Hematopoietic multipotent progenitor cell treated with erythropoietin and hydrocortisone succinate and interleukin-3 and kit ligand, for 6 days (in vitro differentiated cells): ENCODE measurements around the gene ZNF672.
A peak's percentile ranks its signal among the peaks of the same experiment; 100 is the strongest.

Source experiments
- DNase-seq: peaks from one replicate; pipeline ENCODE4 v3.0.0-alpha.2; 2015

Gene ZNF672

DNA sequence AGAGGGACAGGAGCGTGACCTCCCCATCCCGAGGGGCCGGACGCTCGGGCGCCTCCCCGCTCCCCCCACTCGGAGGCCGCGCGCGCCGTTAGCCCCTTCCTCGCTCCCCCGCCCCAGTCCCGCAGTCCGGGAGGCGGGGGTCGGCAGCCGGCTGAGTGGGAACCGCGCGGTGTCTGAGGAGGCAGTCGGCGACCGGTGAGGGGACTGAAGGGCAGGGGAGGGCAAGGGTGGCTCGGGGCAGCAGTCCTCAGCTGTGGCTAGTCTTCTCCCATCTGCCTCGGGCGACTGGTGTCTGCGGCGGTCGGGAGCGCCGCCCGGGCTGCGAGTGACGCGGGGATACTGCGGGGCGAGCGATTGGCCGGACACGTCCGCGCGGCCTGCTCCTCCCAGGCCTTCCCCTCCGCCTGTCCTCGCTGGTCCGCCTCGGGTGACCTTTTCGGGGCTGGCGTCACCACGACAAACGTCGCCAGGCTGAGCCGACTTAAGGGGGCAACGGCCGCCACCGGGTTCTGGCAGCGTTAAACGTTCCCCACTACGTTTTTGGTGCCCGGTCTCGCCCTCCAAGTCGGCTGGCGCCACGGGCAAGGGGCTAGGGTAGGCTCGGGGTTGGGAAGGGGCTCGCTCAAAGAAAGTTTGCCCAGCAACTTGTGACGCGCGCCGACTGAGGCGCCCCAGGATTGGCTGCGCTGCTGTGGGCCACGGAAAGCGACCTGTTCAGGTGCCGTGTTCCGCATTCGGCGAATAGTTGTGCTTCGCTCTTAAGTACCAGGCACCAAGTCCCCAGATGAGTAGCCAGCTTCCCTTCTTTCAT lies 538 bp downstream of the ZNF672 start:
- peak; percentile 92 for DNase-seq

DNA sequence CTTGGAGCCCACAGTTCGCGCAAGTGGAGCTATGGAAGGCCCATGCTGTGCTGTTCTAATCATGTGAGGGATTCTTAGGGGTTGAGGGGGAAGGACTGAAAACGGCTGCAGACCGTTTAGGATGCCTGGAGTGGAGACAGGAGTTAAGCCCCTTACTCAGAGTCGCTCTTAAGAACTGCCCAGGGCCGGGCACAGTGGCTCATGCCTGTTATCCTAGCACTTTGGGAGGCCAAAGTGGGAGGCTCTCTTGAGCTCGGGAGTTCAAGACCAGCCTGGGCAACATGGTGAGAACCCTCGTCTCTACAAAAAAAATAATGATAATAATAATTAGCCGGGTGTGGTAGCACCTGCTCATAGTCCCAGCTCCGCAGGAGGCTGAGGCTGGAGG lies 1.1 kb downstream of the ZNF672 start:
- no peak for DNase-seq

DNA sequence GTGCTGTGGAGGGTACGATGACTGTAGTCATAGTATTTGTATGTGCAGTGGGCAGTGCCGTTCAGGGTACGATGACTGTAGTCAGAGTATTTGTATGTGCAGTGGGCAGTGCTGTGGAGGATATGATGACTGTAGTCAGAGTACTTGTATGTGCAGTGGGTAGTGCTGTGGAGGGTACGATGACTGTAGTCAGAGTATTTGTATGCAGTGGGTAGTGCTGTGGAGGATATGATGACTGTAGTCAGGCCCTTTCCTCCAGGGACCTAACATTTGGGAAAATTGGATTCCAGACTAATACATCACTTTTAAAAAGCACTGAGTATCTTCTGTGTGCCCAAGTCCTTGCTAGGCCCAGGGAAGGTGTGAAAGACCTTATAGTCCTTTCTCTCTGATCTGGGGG lies 2.9 kb downstream of the ZNF672 start:
- DNase-seq, result no peak

DNA sequence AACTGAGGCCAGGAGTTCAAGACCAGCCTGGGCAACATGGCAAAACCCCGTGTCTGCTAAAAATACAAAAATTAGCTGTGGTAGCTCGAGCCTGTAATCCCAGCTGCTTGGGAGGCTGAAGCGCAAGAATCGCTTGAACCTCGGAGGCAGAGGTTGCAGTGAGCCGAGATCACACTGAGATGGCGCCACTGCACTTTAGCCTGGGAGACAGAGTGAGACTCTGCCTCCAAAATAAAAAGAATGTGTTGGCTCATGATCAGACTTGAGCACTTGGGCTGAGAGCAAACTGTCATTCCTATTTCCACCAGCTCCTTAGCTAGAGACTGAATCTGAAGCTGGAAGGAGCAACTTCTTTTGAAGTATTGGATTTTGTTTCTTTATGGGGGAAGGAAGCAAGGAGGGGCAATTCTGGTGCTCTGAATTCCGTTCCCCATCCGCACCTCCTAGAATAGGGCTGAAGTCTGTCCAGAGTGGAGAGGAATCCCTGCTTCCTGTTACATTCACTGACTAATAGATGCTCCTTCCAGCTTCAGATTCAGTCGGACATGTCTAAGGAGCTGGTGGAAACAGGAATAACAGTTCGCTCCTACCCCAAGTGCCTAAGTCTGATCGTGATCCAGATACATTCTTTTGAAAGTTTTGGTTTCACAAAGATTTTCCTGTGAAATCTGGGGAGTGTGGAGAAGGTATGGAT lies 3.8 kb downstream of the ZNF672 start:
- DNase-seq, result peak; percentile 80

DNA sequence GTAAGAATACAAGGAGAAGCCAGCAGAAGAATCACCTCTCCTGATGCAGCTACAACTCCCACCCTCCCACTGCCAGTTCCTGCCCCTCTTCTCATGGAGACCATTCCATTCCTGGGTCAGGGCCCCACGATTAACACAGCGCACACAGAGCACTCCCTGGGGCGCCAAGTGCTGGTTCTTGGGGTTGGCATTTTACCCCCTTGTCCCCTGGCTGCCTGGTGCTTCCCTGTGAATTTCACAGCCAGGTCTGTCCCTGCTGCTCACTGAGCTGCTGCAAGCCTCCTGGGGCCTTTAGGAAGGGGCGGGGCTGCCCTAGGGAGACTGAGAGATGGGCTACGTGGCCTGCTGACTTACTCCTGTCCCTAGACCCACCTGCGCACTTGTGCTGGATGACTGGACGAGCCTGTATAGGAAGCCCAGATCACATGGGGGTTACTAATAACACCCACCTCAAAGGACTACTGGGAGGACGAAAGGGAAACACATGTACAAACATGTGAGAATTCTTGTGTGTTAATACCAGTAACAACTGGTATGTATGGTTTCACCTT lies 4.8 kb downstream of the ZNF672 start:
- no peak for DNase-seq

DNA sequence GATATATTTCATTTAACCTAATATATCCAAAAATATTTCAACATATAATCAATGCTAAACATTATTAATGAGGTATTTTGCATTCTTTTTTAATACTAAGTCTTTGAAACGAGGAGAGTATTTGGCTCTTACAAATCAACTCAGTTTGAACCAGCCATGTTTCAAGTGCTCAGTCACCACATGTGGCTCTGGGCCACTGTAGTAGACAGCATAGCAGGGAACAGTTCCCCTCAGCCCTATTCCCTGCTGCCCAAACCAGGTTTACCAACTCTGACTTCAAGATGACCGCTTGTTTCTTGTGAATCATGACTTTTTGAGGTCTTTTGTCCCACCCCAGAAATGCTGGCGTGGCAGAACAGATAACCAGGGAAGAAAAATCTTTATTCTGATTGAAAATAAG lies 5.7 kb downstream of the ZNF672 start:
- DNase-seq, result no peak

DNA sequence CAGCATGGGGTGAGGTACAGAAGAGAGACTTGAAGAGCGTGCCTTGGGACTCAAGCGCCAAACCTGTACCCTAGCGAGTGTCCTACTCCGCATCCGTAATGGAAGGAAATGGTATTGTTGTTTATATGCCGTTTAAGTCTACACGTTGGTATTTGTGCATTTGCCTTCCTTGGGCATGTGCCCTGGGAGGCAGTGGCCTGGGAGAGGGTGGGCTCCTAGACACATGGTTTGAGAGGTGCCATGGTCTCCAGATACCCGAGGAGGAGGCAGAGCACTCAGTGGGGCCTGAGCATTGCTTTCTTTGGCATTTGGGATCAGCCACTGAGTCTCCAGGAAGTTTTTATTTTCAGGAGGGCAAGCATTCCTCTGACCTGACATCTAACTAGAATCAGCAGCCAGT lies 6.5 kb downstream of the ZNF672 start:
- DNase-seq, result no peak

DNA sequence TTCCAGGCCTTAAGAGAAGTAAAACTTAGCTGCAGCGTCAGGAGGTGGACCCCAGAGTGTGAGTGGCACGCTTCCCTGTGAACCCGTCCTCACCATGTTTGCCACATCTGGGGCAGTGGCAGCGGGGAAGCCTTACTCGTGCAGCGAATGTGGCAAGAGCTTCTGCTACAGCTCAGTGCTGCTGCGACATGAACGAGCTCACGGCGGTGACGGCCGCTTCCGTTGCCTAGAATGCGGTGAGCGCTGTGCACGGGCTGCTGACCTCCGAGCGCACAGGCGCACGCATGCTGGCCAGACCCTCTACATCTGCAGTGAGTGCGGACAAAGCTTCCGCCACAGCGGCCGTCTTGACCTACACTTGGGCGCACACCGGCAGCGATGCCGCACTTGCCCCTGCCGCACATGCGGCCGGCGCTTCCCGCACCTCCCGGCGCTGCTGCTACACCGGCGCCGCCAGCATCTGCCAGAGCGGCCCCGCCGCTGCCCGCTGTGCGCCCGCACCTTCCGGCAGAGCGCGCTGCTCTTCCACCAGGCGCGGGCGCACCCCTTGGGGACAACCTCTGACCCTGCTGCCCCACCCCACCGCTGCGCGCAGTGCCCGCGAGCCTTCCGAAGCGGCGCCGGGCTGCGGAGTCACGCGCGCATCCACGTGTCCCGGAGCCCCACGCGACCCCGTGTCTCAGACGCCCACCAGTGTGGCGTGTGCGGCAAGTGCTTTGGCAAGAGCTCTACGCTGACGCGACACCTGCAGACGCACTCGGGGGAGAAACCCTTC lies 9.3 kb downstream of the ZNF672 start:
- DNase-seq, result no peak

DNA sequence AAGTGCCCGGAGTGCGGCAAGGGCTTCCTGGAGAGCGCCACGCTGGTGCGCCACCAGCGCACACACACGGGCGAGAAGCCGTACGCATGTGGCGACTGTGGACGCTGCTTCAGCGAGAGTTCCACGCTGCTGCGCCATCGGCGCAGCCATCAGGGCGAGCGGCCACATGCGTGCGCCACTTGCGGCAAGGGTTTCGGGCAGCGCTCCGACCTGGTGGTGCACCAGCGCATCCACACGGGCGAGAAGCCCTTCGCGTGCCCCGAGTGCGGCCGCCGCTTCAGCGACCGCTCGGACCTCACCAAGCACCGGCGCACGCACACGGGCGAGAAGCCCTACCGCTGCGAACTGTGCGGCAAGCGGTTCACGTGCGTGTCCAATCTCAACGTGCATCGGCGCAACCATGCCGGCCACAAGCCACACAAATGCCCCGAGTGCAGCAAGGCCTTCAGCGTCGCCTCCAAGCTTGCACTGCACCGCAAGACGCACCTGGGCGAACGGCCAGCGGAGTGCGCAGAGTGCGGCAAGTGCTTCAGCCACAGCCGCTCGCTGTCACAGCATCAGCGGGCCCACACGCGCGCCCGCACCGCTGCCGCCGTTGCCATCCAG lies 10.0 kb downstream of the ZNF672 start:
- no peak for DNase-seq

DNA sequence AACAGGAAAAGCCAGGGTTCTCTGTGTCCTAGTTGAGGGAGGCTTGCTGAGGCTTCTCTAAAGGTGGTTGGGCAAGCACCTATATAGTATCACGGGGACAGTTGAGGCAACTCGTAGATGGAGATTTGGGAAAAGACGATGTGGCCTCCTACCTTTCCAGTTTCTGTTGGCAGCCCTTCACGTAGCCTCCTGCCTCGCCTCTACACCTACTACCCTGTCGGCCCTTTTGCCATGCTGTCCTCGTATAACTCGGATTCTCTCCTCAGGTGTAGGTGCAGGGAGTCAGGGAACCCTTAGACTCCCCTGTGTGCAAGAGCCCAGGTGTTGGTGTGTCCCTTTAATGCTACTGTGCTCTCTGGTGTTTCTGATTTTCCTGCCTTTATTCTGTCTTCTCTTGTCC lies 10.6 kb downstream of the ZNF672 start:
- no peak for DNase-seq

DNA sequence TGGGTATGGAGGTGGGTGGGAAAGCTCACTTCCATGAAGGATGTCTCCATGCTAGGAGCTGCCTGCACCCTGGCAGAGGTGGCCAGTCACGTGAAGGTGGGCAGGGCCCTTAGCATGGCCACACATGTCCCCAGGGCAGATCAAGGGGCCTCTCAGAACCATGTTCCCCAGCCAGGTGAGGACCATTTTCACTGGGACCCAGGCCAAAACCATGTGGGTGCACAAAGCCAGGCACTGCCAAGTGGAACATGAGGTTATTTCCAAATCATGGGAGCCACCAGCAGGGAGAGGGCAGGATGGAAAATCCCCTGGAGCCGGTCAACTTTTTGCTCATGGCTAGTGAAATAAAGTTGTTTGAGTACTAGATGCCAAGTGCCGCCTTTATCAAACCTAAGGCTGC lies 11.1 kb downstream of the ZNF672 start:
- DNase-seq, result no peak

DNA sequence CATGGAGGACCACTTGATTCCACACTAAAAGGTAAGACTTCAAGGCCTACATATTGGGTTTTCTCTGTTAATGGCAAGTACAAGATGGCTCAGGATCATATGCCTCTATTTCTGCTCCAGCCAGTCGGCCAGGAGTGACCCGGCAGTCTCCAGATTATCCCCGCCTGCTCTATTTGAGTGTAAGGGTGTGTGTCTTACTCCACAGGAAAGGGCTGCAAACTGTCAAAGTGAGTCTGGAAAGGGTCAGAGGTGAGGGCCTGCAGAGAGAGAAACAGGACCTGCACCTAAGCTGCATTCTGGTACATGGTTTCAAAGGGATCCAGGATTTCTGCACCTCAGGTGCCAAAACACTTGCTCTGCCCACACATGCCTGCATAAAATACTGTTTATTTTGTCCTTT lies 11.6 kb downstream of the ZNF672 start:
- no peak for DNase-seq

DNA sequence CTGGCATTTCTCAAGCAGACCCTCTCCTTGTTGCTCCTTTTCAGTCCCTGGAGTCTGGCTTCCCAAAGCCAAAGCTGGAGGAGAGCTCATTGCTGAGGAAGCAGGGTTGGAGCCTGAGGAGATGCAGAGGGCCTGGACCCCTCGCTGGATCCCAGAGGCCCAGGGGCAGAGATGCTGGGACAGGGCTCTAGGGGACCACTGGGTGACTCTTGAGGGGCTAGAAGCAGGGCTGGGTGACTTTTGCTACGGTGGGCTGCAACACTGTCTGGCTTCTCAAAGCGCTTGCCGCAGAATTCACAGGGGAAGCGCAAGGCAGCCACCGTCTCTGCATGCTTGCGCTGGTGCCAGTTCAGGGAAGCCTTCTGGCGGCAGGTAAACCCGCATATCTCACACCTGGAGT lies 12.1 kb downstream of the ZNF672 start:
- DNase-seq, result no peak

DNA sequence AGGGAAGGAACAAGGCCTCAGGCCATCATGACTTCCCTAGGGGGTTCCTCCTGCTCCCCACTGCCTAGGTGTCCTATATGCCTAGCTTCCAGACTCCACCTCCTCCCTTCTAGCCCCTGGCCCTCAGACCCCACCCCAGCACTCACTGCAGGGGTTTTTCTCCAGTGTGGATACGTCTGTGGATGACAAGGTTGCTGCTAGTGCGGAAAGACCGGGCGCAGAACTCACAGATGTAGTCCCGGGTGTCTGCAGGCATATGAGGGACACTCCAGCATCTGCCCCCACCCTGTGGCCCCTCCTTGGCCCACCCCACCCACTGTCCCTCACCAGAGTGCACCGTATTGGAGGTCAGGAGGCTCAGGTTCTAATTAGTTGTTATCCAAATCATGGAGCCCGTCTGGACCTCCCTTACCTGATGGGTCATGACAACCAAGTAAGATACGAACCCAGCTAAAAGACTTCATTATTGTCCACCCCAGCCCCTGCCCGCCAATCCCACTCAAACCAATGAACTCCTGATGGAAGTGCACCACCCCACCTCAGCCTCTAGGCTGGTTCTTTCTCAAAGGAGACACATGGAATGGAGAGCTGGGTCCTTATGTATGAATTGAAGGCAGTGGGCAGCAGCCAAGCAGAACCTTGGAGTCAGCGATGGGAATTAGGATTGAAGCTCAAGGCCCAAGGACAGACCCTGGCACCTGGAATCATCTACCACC lies 12.7 kb downstream of the ZNF672 start:
- no peak for DNase-seq

DNA sequence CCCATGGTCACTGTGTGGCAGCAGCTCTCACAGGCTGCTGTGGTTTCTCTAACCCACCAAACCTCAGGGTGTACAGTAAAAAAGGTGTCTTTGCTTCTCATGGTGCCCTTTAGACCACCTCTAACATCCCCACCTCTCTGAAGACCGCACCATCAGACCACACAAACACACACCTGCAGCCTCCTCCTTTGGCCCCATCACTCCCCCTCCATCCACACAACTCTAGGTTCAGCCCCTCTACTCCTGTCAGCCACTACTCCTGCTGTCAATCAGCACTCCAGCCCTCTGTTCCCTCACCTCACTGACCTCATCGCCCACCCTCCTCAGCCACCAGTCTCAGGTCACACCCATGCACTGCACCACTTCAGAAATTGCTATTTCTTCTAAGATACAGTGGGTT lies 13.4 kb downstream of the ZNF672 start:
- DNase-seq, result no peak

DNA sequence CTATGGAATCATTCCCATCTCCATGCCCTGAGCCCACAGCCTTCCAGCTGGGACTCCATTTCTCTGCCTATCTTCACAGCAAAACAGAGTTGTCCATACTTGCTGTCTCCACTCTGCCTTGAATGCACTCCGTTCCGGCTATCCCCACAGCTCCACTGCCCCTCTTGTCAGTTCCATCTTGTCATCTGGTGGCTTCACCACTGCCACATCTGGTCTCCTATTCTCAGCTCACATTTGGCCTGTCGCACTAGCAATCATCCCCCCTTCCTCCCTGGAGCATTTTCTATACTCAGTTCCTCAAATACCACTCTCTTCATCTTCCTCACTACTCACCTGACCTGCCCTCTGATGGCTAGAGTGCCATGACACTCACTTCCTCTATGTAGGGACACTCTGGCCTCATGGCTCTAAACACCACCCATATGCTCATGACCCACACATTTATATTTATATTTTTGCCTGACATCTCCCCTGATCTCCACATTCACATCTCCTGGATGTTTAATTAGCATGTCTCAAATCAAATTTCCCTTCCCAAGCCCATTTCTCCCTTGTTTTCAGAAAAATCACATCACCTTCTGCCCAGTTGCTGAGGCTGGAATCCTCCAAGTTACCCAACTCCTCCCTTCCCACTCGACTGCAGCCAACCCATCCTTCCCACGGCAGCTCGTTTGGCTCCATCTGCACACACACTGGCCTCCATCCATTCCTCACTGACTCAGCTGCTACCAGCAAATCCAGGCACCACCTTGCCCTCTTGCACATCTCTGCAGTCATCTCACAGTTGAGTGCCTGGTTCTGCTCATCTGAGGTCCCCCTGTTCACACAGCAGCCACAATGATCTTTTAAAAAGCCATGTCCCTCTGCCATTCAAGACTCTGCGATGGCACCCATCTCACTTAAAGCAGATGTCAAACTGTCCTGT lies 14.7 kb downstream of the ZNF672 start:
- DNase-seq, result no peak

DNA sequence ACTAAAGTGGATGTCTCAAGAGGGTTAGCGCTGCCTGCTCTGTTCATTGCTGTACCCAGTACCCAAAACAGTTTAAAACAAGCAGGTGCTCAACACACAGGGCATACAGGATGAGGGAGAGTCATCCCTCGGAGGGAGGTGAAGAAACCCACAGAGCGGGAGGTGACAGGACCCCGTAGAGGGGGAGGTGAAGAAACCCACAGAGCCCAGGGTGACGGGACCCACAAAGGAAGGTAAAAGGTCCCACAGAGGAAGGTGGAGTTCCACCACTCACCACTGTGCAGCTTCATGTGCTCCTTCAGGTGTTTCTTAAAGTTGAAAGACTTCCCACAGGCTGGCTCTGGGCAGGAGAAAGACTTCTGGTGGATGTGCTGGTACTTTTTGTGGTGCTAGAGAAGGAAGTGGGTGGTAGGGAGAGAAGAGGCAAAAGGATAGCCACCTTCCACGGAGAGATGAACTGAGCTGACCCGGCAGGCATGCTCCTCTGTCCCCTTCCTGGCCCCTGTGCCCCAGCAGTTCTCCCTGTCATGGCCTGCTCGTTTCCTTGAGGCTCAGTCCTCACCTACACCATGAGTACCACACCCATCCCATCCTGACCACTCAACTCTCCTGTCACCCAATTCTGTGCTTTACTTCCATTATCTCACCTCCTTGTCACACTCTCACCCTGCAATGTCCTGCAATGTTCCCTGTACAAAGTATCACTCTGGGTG lies 15.8 kb downstream of the ZNF672 start:
- DNase-seq, result no peak

DNA sequence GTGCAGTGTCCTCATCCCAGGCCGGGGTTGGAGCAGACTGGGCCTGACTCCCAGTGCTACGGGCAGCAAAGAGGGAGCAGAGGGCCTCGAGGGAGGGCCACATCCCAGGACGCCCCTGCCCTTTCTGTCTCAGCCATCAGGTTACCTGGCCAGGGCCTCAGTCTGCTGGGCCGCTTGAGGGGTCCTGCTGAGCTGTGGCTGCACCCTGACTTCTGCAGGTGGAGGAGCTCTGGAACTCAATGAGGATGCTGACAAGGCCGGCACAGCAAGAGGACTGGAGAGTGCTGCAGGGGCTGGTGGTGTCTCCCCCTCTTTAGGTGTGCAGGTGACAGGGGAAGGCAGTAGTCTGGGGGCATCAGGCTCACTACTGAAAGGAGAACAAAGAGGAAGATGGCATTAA lies 17.6 kb downstream of the ZNF672 start:
- DNase-seq, result no peak

DNA sequence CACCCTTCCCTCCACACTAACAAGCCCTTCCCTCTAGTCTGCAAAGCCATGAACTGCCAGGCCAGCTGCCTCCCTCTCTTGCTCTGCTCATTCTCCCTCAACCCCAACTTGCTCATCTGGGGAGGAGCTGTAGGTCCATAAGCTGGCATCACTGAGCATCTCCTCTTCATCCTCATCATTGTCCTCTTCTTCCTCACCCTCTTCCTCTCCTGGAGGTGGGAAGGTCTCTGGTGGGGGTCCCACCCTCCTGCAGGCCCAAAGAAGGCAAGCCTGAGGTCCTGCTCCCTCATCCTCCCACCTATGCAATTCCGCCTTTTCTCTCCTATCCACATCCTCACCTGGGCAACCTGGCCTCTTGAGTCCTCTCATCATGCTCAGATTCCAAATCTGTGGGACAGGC lies 18.2 kb downstream of the ZNF672 start:
- no peak for DNase-seq

DNA sequence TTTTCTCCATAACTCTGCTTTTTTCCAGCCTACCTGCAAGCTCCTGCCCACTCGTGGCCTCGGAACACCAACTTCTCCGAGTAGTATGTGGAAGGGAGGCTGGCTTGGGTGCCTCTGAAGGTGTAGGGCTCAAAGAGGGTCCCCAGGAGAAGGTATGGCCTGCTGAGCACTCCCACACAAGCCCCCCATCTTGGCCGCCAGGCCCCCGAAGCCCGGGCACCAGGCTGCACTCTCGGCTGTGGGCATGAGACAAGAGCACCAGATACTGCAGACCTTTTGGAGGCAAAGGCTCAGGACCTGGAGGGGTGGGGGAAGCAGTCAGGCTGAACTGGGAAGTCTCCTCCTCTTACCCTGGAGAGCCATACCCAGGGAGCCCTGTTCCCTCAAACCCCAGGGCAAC lies 19.2 kb downstream of the ZNF672 start:
- DNase-seq, result peak; percentile 57

DNA sequence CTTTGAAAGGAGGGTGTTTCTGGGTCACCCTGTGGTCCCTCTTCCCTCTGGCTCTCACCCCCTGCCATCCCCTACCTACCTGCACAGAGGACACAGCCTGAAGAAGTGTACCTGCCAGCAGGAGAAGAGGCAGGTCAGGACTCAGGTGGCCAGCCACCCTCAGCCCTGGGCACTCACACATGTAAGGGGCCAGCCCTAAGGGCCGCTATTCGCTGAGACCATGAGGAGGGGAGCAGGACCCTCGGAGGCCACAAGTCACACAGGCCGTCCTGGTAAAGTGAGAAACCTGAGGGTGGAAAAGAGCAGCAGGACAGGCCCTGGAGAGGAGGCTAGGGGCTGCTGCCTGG lies 19.7 kb downstream of the ZNF672 start:
- no peak for DNase-seq
